HepG2 (cell line): ENCODE measurements around the gene CLASP2.

Experiments used
- ATF3 ChIP-seq: sonication (generic); formaldehyde crosslinking; IDR thresholded peaks from 2 replicates; pipeline ENCODE4 v1.4.0; 2020; ENCODE audit warnings: missing genetic modification reagents
- REST ChIP-seq, 2 experiments: IDR thresholded peaks; 2 replicates each; pipeline ENCODE4 v1.6.1; 2011 to 2012; ENCODE audit warnings: low read length in 2 of 2, borderline replicate concordance in 1 of 2, low read depth in 1 of 2, mild to moderate bottlenecking in 1 of 2, moderate library complexity in 1 of 2
- ZSCAN5A ChIP-seq: sonication (generic); formaldehyde crosslinking; IDR thresholded peaks from 2 replicates; pipeline ENCODE4 v1.8.0; 2022; ENCODE audit warnings: mild to moderate bottlenecking, missing genetic modification reagents, borderline replicate concordance
- TF ChIP-seq, protein P1 (sequence below): sonication (generic); formaldehyde crosslinking; IDR thresholded peaks from 2 replicates; pipeline ENCODE4 v1.5.0; 2020; ENCODE audit warnings: mild to moderate bottlenecking, missing genetic modification reagents, moderate library complexity

GRCh38 chr3:33557279-33557678 lies 160.8 kb downstream of the CLASP2 start:
- TF ChIP-seq REST (IDR thresholded peaks at IDR 0.05; ENCODE audit: borderline replicate concordance in 1 of 2, low read depth in 1 of 2, low read length in 2 of 2) (no peak), ZSCAN5A (CRISPR knock-in tag) (no peak), ATF3 (CRISPR knock-in tag) (no peak)
- TF ChIP-seq, protein P1, sequence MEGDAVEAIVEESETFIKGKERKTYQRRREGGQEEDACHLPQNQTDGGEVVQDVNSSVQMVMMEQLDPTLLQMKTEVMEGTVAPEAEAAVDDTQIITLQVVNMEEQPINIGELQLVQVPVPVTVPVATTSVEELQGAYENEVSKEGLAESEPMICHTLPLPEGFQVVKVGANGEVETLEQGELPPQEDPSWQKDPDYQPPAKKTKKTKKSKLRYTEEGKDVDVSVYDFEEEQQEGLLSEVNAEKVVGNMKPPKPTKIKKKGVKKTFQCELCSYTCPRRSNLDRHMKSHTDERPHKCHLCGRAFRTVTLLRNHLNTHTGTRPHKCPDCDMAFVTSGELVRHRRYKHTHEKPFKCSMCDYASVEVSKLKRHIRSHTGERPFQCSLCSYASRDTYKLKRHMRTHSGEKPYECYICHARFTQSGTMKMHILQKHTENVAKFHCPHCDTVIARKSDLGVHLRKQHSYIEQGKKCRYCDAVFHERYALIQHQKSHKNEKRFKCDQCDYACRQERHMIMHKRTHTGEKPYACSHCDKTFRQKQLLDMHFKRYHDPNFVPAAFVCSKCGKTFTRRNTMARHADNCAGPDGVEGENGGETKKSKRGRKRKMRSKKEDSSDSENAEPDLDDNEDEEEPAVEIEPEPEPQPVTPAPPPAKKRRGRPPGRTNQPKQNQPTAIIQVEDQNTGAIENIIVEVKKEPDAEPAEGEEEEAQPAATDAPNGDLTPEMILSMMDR (CRISPR knock-in tag), result no peak
